Measurements from ENCODE around the gene TMEM240. TPM values are rescaled to one million over a fixed set of nuclear protein-coding genes. Genes with fewer than 3 reads are reported as not detected.

The TMEM240 gene
- total and polyA plus RNA-seq, 9 of the 15 experiments (the other 6 are each of a cell fraction or from before 2014, with no cell fraction given): 0.24 to 2.0 (median 0.69) TPM; not detected in 5

DNA sequence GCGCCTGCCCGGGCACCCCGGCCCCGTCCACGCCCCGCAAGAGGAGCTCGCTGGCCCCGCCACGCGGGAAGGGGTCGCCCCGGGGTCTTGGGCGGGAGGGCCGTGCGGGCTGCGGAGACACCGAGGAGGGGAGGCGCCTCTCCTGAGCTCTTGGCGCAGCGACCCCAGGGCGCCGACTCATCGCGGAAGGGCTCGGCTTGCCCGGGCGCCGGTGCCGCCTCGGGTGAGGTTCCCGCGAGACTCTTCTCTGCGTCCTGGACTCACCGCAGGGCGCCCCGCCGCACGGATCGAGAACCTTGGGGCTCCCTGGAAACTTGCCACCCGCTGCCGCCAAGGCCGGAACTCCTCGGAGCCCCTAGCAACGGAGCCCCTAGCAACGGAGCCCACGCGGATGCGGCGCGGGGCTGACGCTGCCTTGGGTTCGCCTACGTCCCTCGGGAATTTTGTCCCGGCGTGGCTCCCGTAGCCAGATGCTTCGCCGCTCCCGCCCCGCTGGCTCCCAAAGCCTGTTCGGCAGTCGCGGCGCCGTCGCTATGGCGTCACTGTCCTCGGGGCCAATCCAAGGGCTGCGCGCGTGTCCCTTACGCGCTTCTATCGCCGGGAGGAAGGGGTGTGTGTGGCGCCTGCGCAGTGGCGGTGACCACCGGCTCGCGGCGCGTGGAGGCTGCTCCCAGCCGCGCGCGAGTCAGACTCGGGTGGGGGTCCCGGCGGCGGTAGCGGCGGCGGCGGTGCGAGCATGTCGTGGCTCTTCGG, 28.7 kb downstream of the TMEM240 start, which contains the start of gene ATAD3A (continued):
- TF ChIP-seq JUND (IDR thresholded peaks at IDR 0.05; ENCODE audit: borderline replicate concordance, low read depth, low read length) (peak; percentile 73), JUND (tag; IDR thresholded peaks at IDR 0.05; ENCODE audit: borderline replicate concordance, low read depth, low read length) (no peak; the same call in 2 of the 3 replicates), MEF2A (IDR thresholded peaks at IDR 0.05; ENCODE audit: control insufficient read depth, low read depth, low read length) (no peak), BACH1 (tag; IDR thresholded peaks at IDR 0.05) (no peak), NFRKB (IDR thresholded peaks at IDR 0.05; ENCODE audit: low read depth) (no peak), ZNF263 (CRISPR knock-in tag; IDR thresholded peaks at IDR 0.05; ENCODE audit: borderline replicate concordance) (no peak; the same call in 1 of the 2 replicates), ZNF586 (CRISPR knock-in tag; conservative IDR thresholded peaks at IDR 0.05) (no peak), TCF7L2 (IDR thresholded peaks at IDR 0.05; ENCODE audit: low read depth, low read length) (no peak; the same call in 1 of the 2 replicates), RFX7 (CRISPR knock-in tag; IDR thresholded peaks at IDR 0.05) (no peak), ZNF699 (CRISPR knock-in tag; IDR thresholded peaks at IDR 0.05; ENCODE audit: insufficient replicate concordance) (no peak), NR1H2 (CRISPR knock-in tag; IDR thresholded peaks at IDR 0.05) (0 out of 2 replicates have a peak, but pooled peaks have one; percentile 67), ZNF23 (CRISPR knock-in tag; IDR thresholded peaks at IDR 0.05) (no peak), HMGN3 (IDR thresholded peaks at IDR 0.05; ENCODE audit: borderline replicate concordance, extremely low read depth, insufficient read length, low read depth, low read length) (peak; percentile 25), ATF1 (CRISPR knock-in tag; IDR thresholded peaks at IDR 0.05) (peak; percentile 96), ATF1 (tag; IDR thresholded peaks at IDR 0.05) (peak; percentile 99), MBD1 (CRISPR knock-in tag; IDR thresholded peaks at IDR 0.05) (no peak), PRPF4 (IDR thresholded peaks at IDR 0.05; ENCODE audit: insufficient read depth, low read depth, low read length, poor library complexity, severe bottlenecking) (no peak), TAF7 (tag; IDR thresholded peaks at IDR 0.05) (peak; percentile 58), THRA (IDR thresholded peaks at IDR 0.05) (no peak), ZNF124 (CRISPR knock-in tag; IDR thresholded peaks at IDR 0.05) (no peak)
- TF ChIP-seq, protein P1, sequence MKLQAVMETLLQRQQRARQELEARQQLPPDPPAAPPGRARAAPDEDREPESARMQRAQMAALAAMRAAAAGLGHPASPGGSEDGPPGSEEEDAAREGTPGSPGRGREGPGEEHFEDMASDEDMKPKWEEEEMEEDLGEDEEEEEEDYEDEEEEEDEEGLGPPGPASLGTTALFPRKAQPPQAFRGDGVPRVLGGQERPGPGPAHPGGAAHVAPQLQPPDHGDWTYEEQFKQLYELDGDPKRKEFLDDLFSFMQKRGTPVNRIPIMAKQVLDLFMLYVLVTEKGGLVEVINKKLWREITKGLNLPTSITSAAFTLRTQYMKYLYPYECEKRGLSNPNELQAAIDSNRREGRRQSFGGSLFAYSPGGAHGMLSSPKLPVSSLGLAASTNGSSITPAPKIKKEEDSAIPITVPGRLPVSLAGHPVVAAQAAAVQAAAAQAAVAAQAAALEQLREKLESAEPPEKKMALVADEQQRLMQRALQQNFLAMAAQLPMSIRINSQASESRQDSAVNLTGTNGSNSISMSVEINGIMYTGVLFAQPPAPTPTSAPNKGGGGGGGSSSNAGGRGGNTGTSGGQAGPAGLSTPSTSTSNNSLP (IDR thresholded peaks at IDR 0.05; ENCODE audit: borderline replicate concordance, low read depth, low read length): no peak
- TF ChIP-seq, protein P2, sequence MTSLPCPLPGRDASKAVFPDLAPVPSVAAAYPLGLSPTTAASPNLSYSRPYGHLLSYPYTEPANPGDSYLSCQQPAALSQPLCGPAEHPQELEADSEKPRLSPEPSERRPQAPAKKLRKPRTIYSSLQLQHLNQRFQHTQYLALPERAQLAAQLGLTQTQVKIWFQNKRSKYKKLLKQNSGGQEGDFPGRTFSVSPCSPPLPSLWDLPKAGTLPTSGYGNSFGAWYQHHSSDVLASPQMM (CRISPR knock-in tag; IDR thresholded peaks at IDR 0.05): no peak
- TF ChIP-seq, protein P3, sequence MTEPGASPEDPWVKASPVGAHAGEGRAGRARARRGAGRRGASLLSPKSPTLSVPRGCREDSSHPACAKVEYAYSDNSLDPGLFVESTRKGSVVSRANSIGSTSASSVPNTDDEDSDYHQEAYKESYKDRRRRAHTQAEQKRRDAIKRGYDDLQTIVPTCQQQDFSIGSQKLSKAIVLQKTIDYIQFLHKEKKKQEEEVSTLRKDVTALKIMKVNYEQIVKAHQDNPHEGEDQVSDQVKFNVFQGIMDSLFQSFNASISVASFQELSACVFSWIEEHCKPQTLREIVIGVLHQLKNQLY (CRISPR knock-in tag; conservative IDR thresholded peaks at IDR 0.05): no peak
